GM12878 (cell line): ENCODE measurements around the gene PAX7. TPM values are rescaled to one million over a fixed set of nuclear protein-coding genes. Genes with fewer than 3 reads are reported as not detected.

ENCODE experiments used
- ATAC-seq: fragments of 200-7000 bp; cut with Tn5 transposase; 3 replicates; pipeline ENCODE4 v1.9.1; 2020; ENCODE audit warnings: mild to moderate bottlenecking, moderate library complexity
- BruUV-seq: library from RNA; stranded (reverse); fragments of 400-500 nt; replicated peaks from 2 replicates; lab custom pipeline; 2021; lab: Mats Ljungman, UMichigan
- CTCF ChIA-PET: fragments of 300-600 bp; sonication (Branson Sonifier 250); formaldehyde crosslinking; extraction: SDS; loops from one replicate; lab custom pipeline; 2021; ENCODE audit warnings: inconsistent platforms; lab: Yijun Ruan, JAX
- POLR2A ChIA-PET: fragments of 350-600 bp; formaldehyde crosslinking; extraction: SDS; loops from one replicate; lab custom pipeline; 2021; ENCODE audit warnings: inconsistent platforms; lab: Charles Lee
- RAD21 ChIA-PET: fragments of 300-600 bp; sonication (Branson Sonifier 250); formaldehyde crosslinking; loops from one replicate; lab custom pipeline; 2023; ENCODE audit warnings: antibody characterized with exemption; ENCODE audit not compliant: unreplicated experiment; lab: Charles Lee
- SMC1A ChIA-PET: fragments of 300-600 bp; sonication (Branson Sonifier 250); formaldehyde crosslinking; loops from one replicate; lab custom pipeline; 2023; ENCODE audit not compliant: unreplicated experiment, uncharacterized antibody; lab: Charles Lee
- DNase-seq: peaks from one replicate; pipeline ENCODE4 v3.0.0-alpha.2; 2011; ENCODE audit warnings: low read depth, low spot score
- FAIRE-seq: peaks from 3 replicates; lab custom pipeline; 2011; peaks lifted over from hg19 to GRCh38; lab: Jason Lieb, UNC
- H2AFZ ChIP-seq: 2 replicates; pipeline ENCODE4 v1.6.0; 2011; ENCODE audit warnings: low read depth, low read length, control low read depth; ENCODE audit not compliant: control insufficient read depth
- H3K27ac ChIP-seq: 2 replicates; pipeline ENCODE4 v1.5.1; 2011; ENCODE audit warnings: control low read depth; ENCODE audit not compliant: control insufficient read depth, insufficient read depth
- H3K27me3 ChIP-seq, 2 experiments: replicated peaks in 1 of 2; 2 replicates each; pipeline versions ENCODE4 v1.6.0 to v1.6.1; 2011; ENCODE audit warnings: low read length in 1 of 2; ENCODE audit not compliant: control insufficient read depth in 2 of 2, insufficient read depth in 2 of 2
- H3K36me3 ChIP-seq, 2 experiments: 2 replicates each; pipeline ENCODE4 v1.5.1; 2011; ENCODE audit warnings: low read length in 1 of 2; ENCODE audit not compliant: control insufficient read depth in 2 of 2, insufficient read depth in 2 of 2
- H3K4me1 ChIP-seq: 2 replicates; pipeline ENCODE4 v1.6.1; 2011; ENCODE audit warnings: mild to moderate bottlenecking, low read length, moderate library complexity, mixed read lengths; ENCODE audit not compliant: control insufficient read depth, insufficient read depth
- H3K4me2 ChIP-seq: 2 replicates; pipeline ENCODE4 v1.6.0; 2011; ENCODE audit warnings: control low read depth; ENCODE audit not compliant: control insufficient read depth, insufficient read depth
- H3K4me3 ChIP-seq: fragments of 200-600 bp; sonication (generic); 2 replicates; pipeline ENCODE4 v1.5.1; 2016
- H3K79me2 ChIP-seq: 2 replicates; pipeline ENCODE4 v1.6.0; 2011; ENCODE audit warnings: low read length; ENCODE audit not compliant: control insufficient read depth, insufficient read depth
- H3K9ac ChIP-seq: 2 replicates; pipeline ENCODE4 v1.8.0; 2011; ENCODE audit warnings: low read length, control low read depth, mixed read lengths; ENCODE audit not compliant: control insufficient read depth, insufficient read depth
- H3K9me3 ChIP-seq: replicated peaks from 3 replicates; pipeline ENCODE4 v1.5.1; 2011; ENCODE audit warnings: mild to moderate bottlenecking, low read length; ENCODE audit not compliant: control insufficient read depth, insufficient read depth
- H4K20me1 ChIP-seq: 2 replicates; pipeline ENCODE4 v1.6.0; 2011; ENCODE audit not compliant: control insufficient read depth, insufficient read depth
- ATF7 ChIP-seq: fragments of 450-650 bp; IDR thresholded peaks from 2 replicates; pipeline ENCODE4 v1.6.1; 2016; ENCODE audit warnings: low read depth, mild to moderate bottlenecking
- BCL11A ChIP-seq: IDR thresholded peaks from 2 replicates; pipeline ENCODE4 v1.6.1; 2011; ENCODE audit warnings: low read depth, low read length
- ESRRA ChIP-seq: IDR thresholded peaks from 2 replicates; pipeline ENCODE4 v1.6.1; 2012; ENCODE audit warnings: mild to moderate bottlenecking, low read length, improper control_type of control experiment
- EZH2 ChIP-seq: IDR thresholded peaks from 2 replicates; pipeline ENCODE4 v1.6.1; 2012; ENCODE audit warnings: low read depth, mild to moderate bottlenecking, control low read depth, inconsistent platforms, low read length, borderline replicate concordance; ENCODE audit not compliant: control insufficient read depth
- JUNB ChIP-seq: IDR thresholded peaks from 2 replicates; pipeline ENCODE4 v1.6.1; 2016; ENCODE audit warnings: antibody characterized with exemption, mild to moderate bottlenecking
- KDM1A ChIP-seq: fragments of 200-600 bp; sonication (generic); IDR thresholded peaks from 2 replicates; pipeline ENCODE4 v1.6.1; 2016; ENCODE audit warnings: borderline replicate concordance
- KLF5 ChIP-seq: fragments of 450-650 bp; IDR thresholded peaks from 2 replicates; pipeline ENCODE4 v1.6.1; 2014; ENCODE audit warnings: mild to moderate bottlenecking; ENCODE audit not compliant: partially characterized antibody
- MEF2B ChIP-seq: fragments of 450-650 bp; IDR thresholded peaks from 2 replicates; pipeline ENCODE4 v1.6.1; 2018; ENCODE audit warnings: mild to moderate bottlenecking, moderate library complexity; ENCODE audit not compliant: partially characterized antibody, poor library complexity, severe bottlenecking
- NFYA ChIP-seq: IDR thresholded peaks from 2 replicates; pipeline ENCODE4 v1.6.1; 2011; ENCODE audit warnings: low read depth, mild to moderate bottlenecking, low read length, improper control_type of control experiment, borderline replicate concordance
- SIN3A ChIP-seq: IDR thresholded peaks from 2 replicates; pipeline ENCODE4 v1.6.1; 2012; ENCODE audit warnings: low read depth, low read length, improper control_type of control experiment
- SMAD1 ChIP-seq: fragments of 450-650 bp; IDR thresholded peaks from 2 replicates; pipeline ENCODE4 v1.6.1; 2018; ENCODE audit warnings: mild to moderate bottlenecking, low read depth; ENCODE audit not compliant: partially characterized antibody
- SREBF2 ChIP-seq: IDR thresholded peaks from 2 replicates; pipeline ENCODE4 v1.6.1; 2012; ENCODE audit warnings: mild to moderate bottlenecking, low read length
- TARDBP ChIP-seq: IDR thresholded peaks from 2 replicates; pipeline ENCODE4 v1.6.1; 2016; ENCODE audit warnings: borderline replicate concordance
- YBX1 ChIP-seq: fragments of 450-650 bp; IDR thresholded peaks from 2 replicates; pipeline ENCODE4 v1.6.1; 2016; ENCODE audit warnings: antibody characterized with exemption
- ZBED1 ChIP-seq: IDR thresholded peaks from 2 replicates; pipeline ENCODE4 v1.6.1; 2016; ENCODE audit warnings: borderline replicate concordance
- ZNF217 ChIP-seq: fragments of 450-650 bp; IDR thresholded peaks from 2 replicates; pipeline ENCODE4 v1.6.1; 2017; ENCODE audit warnings: antibody characterized with exemption, mild to moderate bottlenecking
- ZNF622 ChIP-seq: fragments of 450-650 bp; IDR thresholded peaks from 2 replicates; pipeline ENCODE4 v1.6.1; 2017; ENCODE audit warnings: mild to moderate bottlenecking, inconsistent platforms
- WGBS: methylation state at CpG from one replicate; pipeline ENCODE4 v1.1.6; 2016; ENCODE audit warnings: low lambda C conversion rate; ENCODE audit not compliant: insufficient replicate concordance, insufficient coverage; ENCODE audit errors: missing lambda C conversion rate; 5-methylcytosine and 5-hydroxymethylcytosine counted together
- in situ Hi-C: fragments of 300-500 bp; cut with MboI; formaldehyde crosslinking; loops from 9 replicates; pipeline ENCODE4 v1.14.3; 2018; ENCODE audit warnings: mixed read lengths
- intact Hi-C: fragments of 100-400 bp; cut with micrococcal nuclease; formaldehyde crosslinking; loops from one replicate; pipeline ENCODE4 v1.14.2; 2022; ENCODE audit not compliant: unreplicated experiment
- polyA plus RNA-seq, 11 experiments: library from polyadenylated mRNA; depleted of rRNA in 4 of 11; unstranded in 6 of 11; stranded (reverse) in 5 of 11; fragments of >200 nt; fragmentation: Nextera tagmentation in 4 of 11; fragmentation: Illumina TruSeq in 1 of 11; extraction: Ambion mirVana in 4 of 11; extraction: Trizol in 1 of 11; gene quantifications; 1 replicate in 1 of 11; 2 replicates in 10 of 11; pipeline versions ENCODE4 v1.2.1 to v1.2.3, GENCODE V29; 2011 to 2016; ENCODE audit warnings: inconsistent platforms in 2 of 11, missing spikeins in 2 of 11, low read depth in 1 of 11
- total RNA-seq, 4 experiments: library from RNA; depleted of rRNA in 3 of 4; stranded (reverse); fragments of >200 nt in 3 of 4; fragmentation: Illumina TruSeq in 1 of 4; extraction: Trizol in 1 of 4; gene quantifications; 2 replicates each; pipeline versions ENCODE4 v1.2.1 to v1.2.3, GENCODE V29; 2013 to 2021
- TF ChIP-seq, protein P1 (sequence below): IDR thresholded peaks from 2 replicates; pipeline ENCODE4 v1.6.1; 2012; ENCODE audit warnings: low read depth, low read length, improper control_type of control experiment
- TF ChIP-seq, protein P2 (sequence below), 3 experiments: IDR thresholded peaks in 2 of 3; conservative IDR thresholded peaks in 1 of 3; 2 replicates each; pipeline ENCODE4 v1.5.1; 2011; ENCODE audit warnings: low read depth in 3 of 3, low read length in 3 of 3, mild to moderate bottlenecking in 3 of 3, control low read depth in 2 of 3, moderate library complexity in 2 of 3, inconsistent platforms in 1 of 3, mixed read lengths in 1 of 3; ENCODE audit not compliant: control insufficient read depth in 2 of 3, insufficient read depth in 1 of 3; ENCODE audit errors: extremely low read depth in 1 of 3

The PAX7 gene
- total and polyA plus RNA-seq, 10 of the 15 experiments (the other 5 are each of a cell fraction or from before 2014, with no cell fraction given): not detected

DNA sequence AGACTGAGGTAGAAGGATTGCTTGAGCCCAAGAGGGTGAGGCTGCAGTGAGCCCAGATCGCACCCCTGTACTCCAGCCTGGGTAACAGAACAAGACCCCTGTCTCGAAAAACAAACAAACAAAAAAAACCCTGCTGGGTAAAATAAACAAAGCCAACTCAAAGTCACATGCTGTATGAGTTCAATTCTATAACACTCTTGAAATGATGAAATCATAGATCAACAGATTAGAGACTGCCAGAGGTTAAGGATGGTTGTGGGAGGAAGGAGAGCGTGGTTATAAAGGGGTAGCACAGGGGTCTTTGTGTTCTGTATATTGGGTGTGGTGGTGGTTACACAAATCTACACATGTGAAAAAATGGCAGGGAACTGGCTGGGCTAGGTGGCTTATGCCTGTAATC lies 166.3 kb downstream of the PAX7 start:
- H3K4me2 ChIP-seq: no peak overlapping the region
- intact Hi-C loops: no loop called here
- H3K9me3 ChIP-seq: no peaks in the 10 kb centered on the region
- DNase-seq (no peak), FAIRE-seq (no peak)
- H3K79me2 ChIP-seq: no peaks in the 10 kb centered on the region
- POLR2A ChIA-PET: no interaction called here
- H3K27ac ChIP-seq: no peak overlapping the region
- in situ Hi-C loops: no loop called here
- no peak overlapping the region for H3K9ac ChIP-seq
- no peak for TF ChIP-seq SIN3A
- no peak for TF ChIP-seq SREBF2
- no peak for TF ChIP-seq TARDBP
- TF ChIP-seq EZH2: no peak
- no peak for TF ChIP-seq SMAD1
- TF ChIP-seq ATF7: no peak
- no peak for TF ChIP-seq BCL11A
- TF ChIP-seq JUNB: no peak
- TF ChIP-seq, protein P1, sequence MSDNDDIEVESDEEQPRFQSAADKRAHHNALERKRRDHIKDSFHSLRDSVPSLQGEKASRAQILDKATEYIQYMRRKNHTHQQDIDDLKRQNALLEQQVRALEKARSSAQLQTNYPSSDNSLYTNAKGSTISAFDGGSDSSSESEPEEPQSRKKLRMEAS: no peak
- no peak for TF ChIP-seq ESRRA
- TF ChIP-seq YBX1: no peak
- no peak for TF ChIP-seq ZNF217
- TF ChIP-seq, protein P2, sequence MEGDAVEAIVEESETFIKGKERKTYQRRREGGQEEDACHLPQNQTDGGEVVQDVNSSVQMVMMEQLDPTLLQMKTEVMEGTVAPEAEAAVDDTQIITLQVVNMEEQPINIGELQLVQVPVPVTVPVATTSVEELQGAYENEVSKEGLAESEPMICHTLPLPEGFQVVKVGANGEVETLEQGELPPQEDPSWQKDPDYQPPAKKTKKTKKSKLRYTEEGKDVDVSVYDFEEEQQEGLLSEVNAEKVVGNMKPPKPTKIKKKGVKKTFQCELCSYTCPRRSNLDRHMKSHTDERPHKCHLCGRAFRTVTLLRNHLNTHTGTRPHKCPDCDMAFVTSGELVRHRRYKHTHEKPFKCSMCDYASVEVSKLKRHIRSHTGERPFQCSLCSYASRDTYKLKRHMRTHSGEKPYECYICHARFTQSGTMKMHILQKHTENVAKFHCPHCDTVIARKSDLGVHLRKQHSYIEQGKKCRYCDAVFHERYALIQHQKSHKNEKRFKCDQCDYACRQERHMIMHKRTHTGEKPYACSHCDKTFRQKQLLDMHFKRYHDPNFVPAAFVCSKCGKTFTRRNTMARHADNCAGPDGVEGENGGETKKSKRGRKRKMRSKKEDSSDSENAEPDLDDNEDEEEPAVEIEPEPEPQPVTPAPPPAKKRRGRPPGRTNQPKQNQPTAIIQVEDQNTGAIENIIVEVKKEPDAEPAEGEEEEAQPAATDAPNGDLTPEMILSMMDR (IDR thresholded peaks at IDR 0.05 in 2 of 3, conservative IDR thresholded peaks at IDR 0.05 in 1 of 3; ENCODE audit: control insufficient read depth in 2 of 3, extremely low read depth in 1 of 3, insufficient read depth in 1 of 3, low read depth in 3 of 3, low read length in 3 of 3): no peak
- no peak for TF ChIP-seq KLF5
- no peak for TF ChIP-seq ZBED1
- no peak for TF ChIP-seq KDM1A
- TF ChIP-seq MEF2B: no peak
- no peak for TF ChIP-seq ZNF622
- TF ChIP-seq NFYA: no peak
- TF ChIP-seq, all 136 proteins: peak for 0
- no peaks in the 10 kb centered on the region for H3K4me1 ChIP-seq
- BruUV-seq: no TSS peak
- H3K27me3 ChIP-seq: peaks cover 0 to 4% of the 10 kb centered on the region in 2 experiments; a peak in 3 of 4 replicates
- ChIA-PET CTCF (no interaction called here), SMC1A (no interaction called here), RAD21 (no interaction called here)
- no peak for ATAC-seq
- no peaks in the 10 kb centered on the region for H4K20me1 ChIP-seq
- no peak overlapping the region for H3K4me3 ChIP-seq
- 2% methylated on average over 3 of the region's 3 CpGs for WGBS
- H3K36me3 ChIP-seq: no peaks in the 10 kb centered on the region
- H2AFZ ChIP-seq: no peak overlapping the region
